HL-60/S4 (cell line): Measurements from ENCODE around the gene DNTTIP2.

Experiments
- in situ Hi-C: fragments of 300-500 bp; cut with MboI; formaldehyde crosslinking; loops from 2 replicates; pipeline ENCODE4 v1.14.3; 2022; ENCODE audit warnings: low sequenced_read_pairs

DNTTIP2 gene

GRCh38 chr1:93817819-93818569, 61.0 kb downstream of the DNTTIP2 start:
- in situ Hi-C loops, result no loop called here

GRCh38 chr1:93816970-93817678, 61.9 kb downstream of the DNTTIP2 start:
- in situ Hi-C loops, result no loop called here
